A549 (cell line): Measurements from ENCODE around the gene TYW1B. TPM values are rescaled to one million over a fixed set of nuclear protein-coding genes. Genes with fewer than 3 reads are reported as not detected.
"Not testable (repeated sequence)": the region's sequence is repeated elsewhere in the genome, so short reads cannot be mapped to it uniquely, and the experiment has no call there.

Source experiments
- ATAC-seq, 2 experiments: fragments of 200-7000 bp in 1 of 2; fragments of >200 bp in 1 of 2; cut with Nextera tagmentation in 1 of 2; cut with Tn5 transposase in 1 of 2; 3 replicates each; pipeline versions ENCODE4 v1.8.0 to v1.9.1; 2018 to 2020; ENCODE audit warnings: mild to moderate bottlenecking in 1 of 2, moderate library complexity in 1 of 2
- CTCF ChIA-PET: fragments of 300-600 bp; sonication (Branson Sonifier 250); formaldehyde crosslinking; extraction: SDS; loops from one replicate; lab custom pipeline; 2021; ENCODE audit warnings: antibody characterized with exemption, inconsistent platforms; lab: Yijun Ruan, JAX
- POLR2A ChIA-PET: fragments of 350-600 bp; formaldehyde crosslinking; extraction: SDS; loops from one replicate; lab custom pipeline; 2021; ENCODE audit warnings: antibody characterized with exemption, inconsistent platforms; lab: Yijun Ruan, JAX
- DNase-seq, 2 experiments: peaks; one replicate each; pipeline versions ENCODE4 v3.0.0 to v3.0.0-alpha.2; 2011 to 2016; ENCODE audit warnings: low read depth in 1 of 2, low spot score in 1 of 2
- FAIRE-seq: peaks from 2 replicates; lab custom pipeline; 2011; peaks lifted over from hg19 to GRCh38; lab: Jason Lieb, UNC
- H3K27ac ChIP-seq, 2 experiments: fragments of >200 bp; sonication (Bioruptor Twin); formaldehyde crosslinking; 3 replicates each; pipeline ENCODE4 v1.5.1; 2016 to 2017
- H3K4me1 ChIP-seq: fragments of >200 bp; sonication (Bioruptor Twin); formaldehyde crosslinking; 3 replicates; pipeline ENCODE4 v1.6.1; 2016
- H3K4me2 ChIP-seq: fragments of >200 bp; sonication (Bioruptor Twin); formaldehyde crosslinking; 3 replicates; pipeline ENCODE4 v1.6.1; 2016
- H3K4me3 ChIP-seq: fragments of >200 bp; sonication (Bioruptor Twin); formaldehyde crosslinking; 3 replicates; pipeline ENCODE4 v1.5.1; 2016
- H3K9me3 ChIP-seq: fragments of >200 bp; sonication (Bioruptor Twin); formaldehyde crosslinking; 3 replicates; pipeline ENCODE4 v1.6.1; 2016
- WGBS: methylation state at CpG from one replicate; pipeline ENCODE4 v1.1.6; 2017; ENCODE audit errors: missing lambda C conversion rate; 5-methylcytosine and 5-hydroxymethylcytosine counted together
- polyA plus RNA-seq, 4 experiments: library from polyadenylated mRNA; depleted of rRNA in 3 of 4; stranded (reverse); fragments of >200 nt; fragmentation: RNase III in 1 of 4; extraction: RNeasy Plus Mini Kit Qiagen cat#74134 plus additional on column Dnase treatment in 1 of 4; gene quantifications; 2 replicates in 3 of 4; 3 replicates in 1 of 4; pipeline ENCODE4 v1.2.3, GENCODE V29; 2011 to 2017
- small RNA-seq, 6 experiments: library from RNA; depleted of rRNA; stranded (forward); fragments of <200 nt; gene quantifications; one replicate each; pipeline ENCODE3, GENCODE V24; 2012
- TF ChIP-seq, protein P1 (sequence below): fragments of 200-600 bp; sonication (generic); IDR thresholded peaks from 2 replicates; pipeline ENCODE4 v1.6.1; 2016; ENCODE audit warnings: antibody characterized with exemption, mild to moderate bottlenecking, moderate library complexity
- TF ChIP-seq, protein P2 (sequence below): fragments of >200 bp; sonication (Bioruptor Twin); formaldehyde crosslinking; IDR thresholded peaks from 3 replicates; pipeline ENCODE4 v1.6.1; 2016

The TYW1B gene
- polyA plus RNA-seq, 2 of the 4 experiments (the other 2 are of a cell fraction) = 2.7 to 4.6 TPM

DNA sequence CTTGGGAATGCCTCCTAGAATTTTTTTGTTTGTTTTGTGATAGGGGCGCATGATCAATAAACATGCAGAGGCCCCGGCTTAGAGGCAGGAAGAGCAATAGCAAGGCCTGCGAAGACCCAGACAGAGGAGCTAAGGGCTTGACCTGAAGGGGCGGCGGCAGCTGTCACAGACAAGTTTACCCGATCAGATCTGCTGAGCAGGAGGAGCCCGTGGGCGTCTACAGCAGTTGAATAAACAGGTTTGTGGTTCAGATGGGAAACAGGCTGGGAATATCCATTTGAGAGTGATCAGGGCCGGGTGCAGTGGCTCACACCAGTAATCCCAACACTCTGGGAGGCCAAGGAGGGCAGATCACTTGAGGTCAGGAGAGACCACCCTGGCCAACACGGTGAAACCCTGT is 289.9 kb downstream of the TYW1B start:
- Histone ChIP-seq H3K27ac (no peak overlapping the region), H3K4me2 (no peak overlapping the region), H3K4me1 (no peaks in the 10 kb centered on the region), H3K4me3 (no peak overlapping the region), H3K9me3 (no peaks in the 10 kb centered on the region)
- FAIRE-seq (no peak), ATAC-seq (no peak), DNase-seq (no peak)
- 73% methylated on average over 10 of the region's 10 CpGs for WGBS
- TF ChIP-seq, protein P1, sequence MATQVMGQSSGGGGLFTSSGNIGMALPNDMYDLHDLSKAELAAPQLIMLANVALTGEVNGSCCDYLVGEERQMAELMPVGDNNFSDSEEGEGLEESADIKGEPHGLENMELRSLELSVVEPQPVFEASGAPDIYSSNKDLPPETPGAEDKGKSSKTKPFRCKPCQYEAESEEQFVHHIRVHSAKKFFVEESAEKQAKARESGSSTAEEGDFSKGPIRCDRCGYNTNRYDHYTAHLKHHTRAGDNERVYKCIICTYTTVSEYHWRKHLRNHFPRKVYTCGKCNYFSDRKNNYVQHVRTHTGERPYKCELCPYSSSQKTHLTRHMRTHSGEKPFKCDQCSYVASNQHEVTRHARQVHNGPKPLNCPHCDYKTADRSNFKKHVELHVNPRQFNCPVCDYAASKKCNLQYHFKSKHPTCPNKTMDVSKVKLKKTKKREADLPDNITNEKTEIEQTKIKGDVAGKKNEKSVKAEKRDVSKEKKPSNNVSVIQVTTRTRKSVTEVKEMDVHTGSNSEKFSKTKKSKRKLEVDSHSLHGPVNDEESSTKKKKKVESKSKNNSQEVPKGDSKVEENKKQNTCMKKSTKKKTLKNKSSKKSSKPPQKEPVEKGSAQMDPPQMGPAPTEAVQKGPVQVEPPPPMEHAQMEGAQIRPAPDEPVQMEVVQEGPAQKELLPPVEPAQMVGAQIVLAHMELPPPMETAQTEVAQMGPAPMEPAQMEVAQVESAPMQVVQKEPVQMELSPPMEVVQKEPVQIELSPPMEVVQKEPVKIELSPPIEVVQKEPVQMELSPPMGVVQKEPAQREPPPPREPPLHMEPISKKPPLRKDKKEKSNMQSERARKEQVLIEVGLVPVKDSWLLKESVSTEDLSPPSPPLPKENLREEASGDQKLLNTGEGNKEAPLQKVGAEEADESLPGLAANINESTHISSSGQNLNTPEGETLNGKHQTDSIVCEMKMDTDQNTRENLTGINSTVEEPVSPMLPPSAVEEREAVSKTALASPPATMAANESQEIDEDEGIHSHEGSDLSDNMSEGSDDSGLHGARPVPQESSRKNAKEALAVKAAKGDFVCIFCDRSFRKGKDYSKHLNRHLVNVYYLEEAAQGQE = no peak
- TF ChIP-seq, protein P2, sequence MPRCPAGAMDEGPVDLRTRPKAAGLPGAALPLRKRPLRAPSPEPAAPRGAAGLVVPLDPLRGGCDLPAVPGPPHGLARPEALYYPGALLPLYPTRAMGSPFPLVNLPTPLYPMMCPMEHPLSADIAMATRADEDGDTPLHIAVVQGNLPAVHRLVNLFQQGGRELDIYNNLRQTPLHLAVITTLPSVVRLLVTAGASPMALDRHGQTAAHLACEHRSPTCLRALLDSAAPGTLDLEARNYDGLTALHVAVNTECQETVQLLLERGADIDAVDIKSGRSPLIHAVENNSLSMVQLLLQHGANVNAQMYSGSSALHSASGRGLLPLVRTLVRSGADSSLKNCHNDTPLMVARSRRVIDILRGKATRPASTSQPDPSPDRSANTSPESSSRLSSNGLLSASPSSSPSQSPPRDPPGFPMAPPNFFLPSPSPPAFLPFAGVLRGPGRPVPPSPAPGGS = no peak
- CTCF ChIA-PET = no interaction called here
- POLR2A ChIA-PET = no interaction called here

DNA sequence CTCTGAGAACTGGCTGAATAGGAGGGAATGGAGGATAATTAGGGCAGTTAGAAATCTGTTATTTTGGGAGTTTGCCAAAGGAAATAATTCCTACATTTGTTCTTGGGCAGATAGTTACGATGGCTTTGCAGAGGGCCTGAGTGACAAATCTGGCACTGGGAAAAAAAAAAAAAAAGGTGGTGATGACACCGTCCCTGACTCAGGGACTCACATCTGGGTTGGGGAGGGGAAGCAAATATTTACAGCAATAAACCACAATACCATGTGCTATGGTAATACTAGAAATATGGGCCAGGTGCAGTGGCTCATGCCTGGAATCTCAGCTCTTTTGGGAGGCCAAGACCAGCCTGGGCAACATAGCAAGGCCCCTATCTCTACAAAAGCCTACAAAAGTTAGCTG is 292.0 kb downstream of the TYW1B start:
- H3K4me3 ChIP-seq, CTCF ChIA-PET, POLR2A ChIA-PET, H3K4me2 ChIP-seq, H3K4me1 ChIP-seq, ATAC-seq, DNase-seq, H3K9me3 ChIP-seq, H3K27ac ChIP-seq, FAIRE-seq: not testable (repeated sequence)
- WGBS = 58% methylated on average over 2 of the region's 2 CpGs

DNA sequence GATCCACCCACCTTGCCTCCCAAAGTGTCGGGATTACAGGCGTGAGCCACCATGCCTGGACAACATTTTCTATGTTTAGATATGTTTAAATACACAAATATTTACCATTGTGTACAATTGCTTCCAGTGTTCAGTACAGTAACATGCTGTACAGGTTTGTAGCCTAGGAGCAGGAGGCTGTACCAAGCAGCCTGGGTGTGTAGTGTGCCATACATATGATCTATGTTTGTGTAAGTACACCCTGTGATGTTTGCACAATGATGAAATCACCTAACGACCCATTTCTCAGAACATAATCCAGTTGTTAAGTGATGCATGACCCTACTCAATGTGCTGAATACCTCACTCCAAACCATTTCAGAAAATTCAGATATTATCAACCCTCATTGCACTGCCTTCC is 297.0 kb downstream of the TYW1B start:
- H3K4me3 ChIP-seq, CTCF ChIA-PET, POLR2A ChIA-PET, H3K4me2 ChIP-seq, H3K27ac ChIP-seq, ATAC-seq, DNase-seq, H3K9me3 ChIP-seq, H3K4me1 ChIP-seq, FAIRE-seq: not testable (repeated sequence)
- 42% methylated on average over 2 of the region's 3 CpGs for WGBS

Small RNA genes lying within 50 kb of the gene (small RNA-seq; reads per million reads assigned to genes)
- gene AC211469.2 (0 reads per million in 6 experiments), gene MIR4650-2 (0 reads per million in 6 experiments), gene RN7SL377P (0 reads per million in 6 experiments), gene RN7SL625P (0 reads per million in 6 experiments)

Other genes starting within 250 kb of the TYW1B start
- 5.9 and 9.1 TPM in 2 replicates for gene POM121, start 96.9 kb upstream of the TYW1B start, polyA plus RNA-seq (2011; rRNA removed)
- gene POM121, start 96.9 kb upstream of the TYW1B start, polyA plus RNA-seq (2017; fragmentation: RNase III; extraction: RNeasy Plus Mini Kit Qiagen cat#74134 plus additional on column Dnase treatment) = 23.0 to 23.2 TPM (median 23.2 TPM) in 3 replicates
- 0.21 TPM in 1 of 2 replicates, not detected in the other for gene TRIM74, start 141.3 kb upstream of the TYW1B start, polyA plus RNA-seq (2011; rRNA removed)
- gene TRIM74, start 141.3 kb upstream of the TYW1B start, polyA plus RNA-seq (2017; fragmentation: RNase III; extraction: RNeasy Plus Mini Kit Qiagen cat#74134 plus additional on column Dnase treatment) = 0.38 to 0.76 TPM (median 0.62 TPM) in 3 replicates
- not detected in 2 replicates for gene SPDYE8, start 201.6 kb upstream of the TYW1B start, polyA plus RNA-seq (2011; rRNA removed)
- not detected in 3 replicates for gene SPDYE8, start 201.6 kb upstream of the TYW1B start, polyA plus RNA-seq (2017; fragmentation: RNase III; extraction: RNeasy Plus Mini Kit Qiagen cat#74134 plus additional on column Dnase treatment)
- gene SPDYE11, start 229.7 kb upstream of the TYW1B start, polyA plus RNA-seq (2011; rRNA removed) = not detected in 2 replicates
- gene SPDYE11, start 229.7 kb upstream of the TYW1B start, polyA plus RNA-seq (2017; fragmentation: RNase III; extraction: RNeasy Plus Mini Kit Qiagen cat#74134 plus additional on column Dnase treatment) = not detected in 3 replicates